GM19438 (cell line): ENCODE data around the gene ARHGAP6.
A peak's percentile ranks its signal among the peaks of the same experiment; 100 is the strongest.
"Not testable (repeated sequence)": the region's sequence is repeated elsewhere in the genome, so short reads cannot be mapped to it uniquely, and the experiment has no call there.

Source experiments
- ATAC-seq: cut with Tn5 transposase; IDR thresholded peaks from one replicate; pipeline ENCODE4 v1.9.1; 2021; ENCODE audit warnings: low read depth; ENCODE audit not compliant: unreplicated experiment

ARHGAP6 gene

GRCh38 chrX:11135564-11136185, 530.0 kb downstream of the ARHGAP6 start:
- ATAC-seq: no peak

- ATAC-seq: no peak
These were observed 534.6 kb downstream of the ARHGAP6 start for GRCh38 chrX:11131146-11131545.

- no peak for ATAC-seq
These were observed 535.6 kb downstream of the ARHGAP6 start for GRCh38 chrX:11130136-11130535.

GRCh38 chrX:11129534-11130105, 536.1 kb downstream of the ARHGAP6 start:
- ATAC-seq: no peak

- ATAC-seq: no peak
These were observed 540.7 kb downstream of the ARHGAP6 start for GRCh38 chrX:11125060-11125459.

- ATAC-seq: no peak
These were observed 541.6 kb downstream of the ARHGAP6 start for GRCh38 chrX:11124112-11124511.

GRCh38 chrX:11123087-11123486, 542.6 kb downstream of the ARHGAP6 start:
- not testable (repeated sequence) for ATAC-seq

- no peak for ATAC-seq
These were observed 546.3 kb downstream of the ARHGAP6 start for GRCh38 chrX:11119313-11119943.

GRCh38 chrX:11117745-11118144, 548.0 kb downstream of the ARHGAP6 start:
- ATAC-seq: no peak

GRCh38 chrX:11113731-11114130, 552.0 kb downstream of the ARHGAP6 start:
- ATAC-seq: no peak

GRCh38 chrX:11111947-11112346, 553.8 kb downstream of the ARHGAP6 start:
- ATAC-seq: no peak

- peak; percentile 93 for ATAC-seq
These were observed 554.5 kb downstream of the ARHGAP6 start, which contains the start of gene HCCS for GRCh38 chrX:11111037-11111851. HCCS (plus strand) TSS chrX:11111332; CDS start chrX:11112061, 729 bp downstream.

- ATAC-seq: no peak
These were observed 555.8 kb downstream of the ARHGAP6 start for GRCh38 chrX:11109968-11110367.

- ATAC-seq: no peak
These were observed 557.3 kb downstream of the ARHGAP6 start for GRCh38 chrX:11108253-11108941.

- no peak for ATAC-seq
These were observed 560.6 kb downstream of the ARHGAP6 start for GRCh38 chrX:11105080-11105479.

- no peak for ATAC-seq
These were observed 562.0 kb downstream of the ARHGAP6 start for GRCh38 chrX:11103751-11104150.

GRCh38 chrX:11103006-11103405, 562.7 kb downstream of the ARHGAP6 start:
- ATAC-seq: no peak

GRCh38 chrX:11100281-11101035, 565.3 kb downstream of the ARHGAP6 start:
- no peak for ATAC-seq

GRCh38 chrX:11099465-11099864, 566.3 kb downstream of the ARHGAP6 start:
- no peak for ATAC-seq

- ATAC-seq: no peak
These were observed 567.8 kb downstream of the ARHGAP6 start for GRCh38 chrX:11097933-11098332.
